ENCODE measurements around the gene AGFG1.

The AGFG1 gene

GRCh38 chr2:227439214-227439613 lies 32.7 kb upstream of the AGFG1 start:
- H3K4me3 ChIP-seq: no peak overlapping the region
- no peak for TF ChIP-seq CTCF (IDR thresholded peaks at IDR 0.05)
- H3K27ac ChIP-seq: no peak overlapping the region
- no peak for DNase-seq (ENCODE audit: low spot score)

GRCh38 chr2:227442639-227443038 lies 29.3 kb upstream of the AGFG1 start:
- no peak for TF ChIP-seq CTCF (IDR thresholded peaks at IDR 0.05)

GRCh38 chr2:227443889-227444568 lies 27.9 kb upstream of the AGFG1 start:
- DNase-seq (ENCODE audit: low spot score): no peak
- Histone ChIP-seq H3K4me3 (no peak overlapping the region), H3K27ac (no peak overlapping the region)
- no peak for TF ChIP-seq CTCF (IDR thresholded peaks at IDR 0.05)

More at GRCh38 chr2:227442639-227443038, 29.3 kb upstream of the AGFG1 start:
- H3K27ac ChIP-seq: no peak overlapping the region
- DNase-seq (ENCODE audit: low spot score): no peak
- no peak overlapping the region for H3K4me3 ChIP-seq

GRCh38 chr2:227447606-227448005 lies 24.4 kb upstream of the AGFG1 start:
- no peak for TF ChIP-seq CTCF (IDR thresholded peaks at IDR 0.05)
- DNase-seq (ENCODE audit: low spot score): no peak
- Histone ChIP-seq H3K27ac (no peak overlapping the region), H3K4me3 (no peak overlapping the region)

GRCh38 chr2:227450311-227450841 lies 21.6 kb upstream of the AGFG1 start:
- no peak for DNase-seq (ENCODE audit: low spot score)
- H3K4me3 ChIP-seq: no peak overlapping the region
- no peak for TF ChIP-seq CTCF (IDR thresholded peaks at IDR 0.05)
- peak overlapping the region in 1 of 2 donors; percentile 36 for H3K27ac ChIP-seq

GRCh38 chr2:227450926-227451654 lies 20.9 kb upstream of the AGFG1 start:
- Histone ChIP-seq H3K4me3 (no peak overlapping the region), H3K27ac (peak overlapping the region in 1 of 2 donors; percentile 36)
- no peak for DNase-seq (ENCODE audit: low spot score)
- no peak for TF ChIP-seq CTCF (IDR thresholded peaks at IDR 0.05)

GRCh38 chr2:227451655-227451992 lies 20.3 kb upstream of the AGFG1 start:
- no peak overlapping the region for H3K4me3 ChIP-seq
- H3K27ac ChIP-seq: peak overlapping the region in 1 of 2 donors; percentile 36
- TF ChIP-seq CTCF (IDR thresholded peaks at IDR 0.05): no peak
- no peak for DNase-seq (ENCODE audit: low spot score)

All from coronary artery (tissue), 2 donors.